GM19455 (cell line): ENCODE data around the gene RTP5.
"Not testable (repeated sequence)": the region's sequence is repeated elsewhere in the genome, so short reads cannot be mapped to it uniquely, and the experiment has no call there.

Experiments
- ATAC-seq: cut with Tn5 transposase; IDR thresholded peaks from one replicate; pipeline ENCODE4 v1.9.1; 2021; ENCODE audit not compliant: unreplicated experiment

Gene RTP5

GRCh38 chr2:241870081-241870541 is 582 bp downstream of the RTP5 start:
- ATAC-seq: no peak

DNA sequence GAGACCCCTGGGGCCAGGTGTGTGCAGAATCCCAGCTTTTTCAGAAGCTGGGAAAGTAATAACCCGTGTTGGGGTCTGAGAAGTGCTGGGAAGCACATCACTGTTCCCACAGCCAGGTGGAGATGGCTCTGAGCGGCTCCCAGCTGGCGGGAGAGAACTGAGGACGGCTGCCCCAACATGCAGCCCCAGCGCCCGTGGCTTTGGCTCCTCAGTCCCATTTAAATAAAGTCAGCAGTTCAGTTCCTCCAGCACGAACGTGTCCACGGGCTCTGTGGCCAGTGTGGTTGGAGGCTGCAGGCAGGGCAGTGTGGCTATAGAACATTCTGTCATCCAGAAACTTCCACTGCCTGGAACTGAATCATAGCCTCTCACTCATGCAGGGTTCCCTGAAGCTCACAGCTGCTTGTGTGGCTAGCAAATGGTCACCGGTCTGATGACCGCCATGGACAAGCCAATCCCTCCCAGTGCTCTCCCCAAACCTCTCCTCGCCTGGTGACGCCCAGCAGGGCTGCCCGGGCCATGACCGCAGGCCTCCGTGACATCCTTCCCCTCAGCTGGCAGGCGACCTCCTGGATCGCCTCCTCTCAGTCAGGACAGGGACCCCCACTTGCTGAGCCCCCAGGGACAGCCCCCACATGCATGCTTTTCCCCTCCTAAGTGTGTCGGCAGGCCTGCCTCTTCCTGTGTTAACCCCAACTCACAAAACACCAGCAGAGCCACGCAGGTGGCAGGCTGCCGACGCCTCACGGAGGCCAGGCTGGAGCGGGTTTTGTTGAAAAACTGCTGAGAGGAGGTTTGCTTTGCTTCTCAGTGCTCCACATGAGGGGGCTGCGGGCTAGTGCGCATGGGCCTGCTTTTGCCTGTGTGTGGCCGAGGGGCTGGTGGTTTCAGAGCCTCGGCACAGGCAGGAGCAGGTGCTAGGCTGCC is 1.3 kb downstream of the RTP5 start:
- no peak for ATAC-seq

DNA sequence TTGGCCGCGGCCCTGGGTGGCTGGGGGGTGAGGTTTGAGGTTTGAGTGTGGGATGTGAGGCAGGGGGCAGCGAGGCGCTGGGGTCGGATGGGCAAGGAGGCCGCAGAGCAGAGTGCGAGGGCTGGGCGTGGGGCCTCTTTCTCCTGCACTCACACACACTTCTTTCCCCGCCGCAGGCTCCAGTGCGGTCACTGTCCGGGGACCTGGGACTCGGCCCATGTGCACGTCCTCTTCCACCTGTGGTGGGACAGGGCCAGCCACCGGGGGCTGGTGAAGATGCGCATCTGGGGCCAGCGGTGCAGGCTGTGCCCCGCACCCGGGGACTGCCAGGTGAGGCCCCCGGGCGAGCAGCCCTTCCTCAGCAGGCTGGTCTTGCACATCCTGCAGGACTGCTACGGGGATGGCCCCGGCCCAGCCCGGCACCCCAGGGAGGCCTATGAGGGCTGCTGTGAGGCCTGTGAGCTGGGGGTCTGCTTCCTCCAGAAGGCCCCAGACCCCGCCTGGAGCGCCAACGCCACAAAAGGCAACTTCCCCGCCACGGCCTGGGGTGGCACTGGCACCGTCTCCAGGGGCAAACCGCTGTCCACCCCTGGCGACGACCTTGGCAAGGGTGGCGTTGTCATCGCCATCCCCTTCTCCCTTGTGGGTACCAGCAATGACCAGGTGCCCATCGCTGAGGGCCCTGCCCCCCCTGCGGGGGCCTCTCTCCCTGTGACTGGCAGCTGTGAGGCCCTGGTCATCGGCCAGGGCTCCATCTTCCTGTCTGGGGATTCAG is 2.2 kb downstream of the RTP5 start:
- no peak for ATAC-seq

- ATAC-seq: no peak
These were observed 2.7 kb downstream of the RTP5 start for GRCh38 chr2:241872313-241872642.

DNA sequence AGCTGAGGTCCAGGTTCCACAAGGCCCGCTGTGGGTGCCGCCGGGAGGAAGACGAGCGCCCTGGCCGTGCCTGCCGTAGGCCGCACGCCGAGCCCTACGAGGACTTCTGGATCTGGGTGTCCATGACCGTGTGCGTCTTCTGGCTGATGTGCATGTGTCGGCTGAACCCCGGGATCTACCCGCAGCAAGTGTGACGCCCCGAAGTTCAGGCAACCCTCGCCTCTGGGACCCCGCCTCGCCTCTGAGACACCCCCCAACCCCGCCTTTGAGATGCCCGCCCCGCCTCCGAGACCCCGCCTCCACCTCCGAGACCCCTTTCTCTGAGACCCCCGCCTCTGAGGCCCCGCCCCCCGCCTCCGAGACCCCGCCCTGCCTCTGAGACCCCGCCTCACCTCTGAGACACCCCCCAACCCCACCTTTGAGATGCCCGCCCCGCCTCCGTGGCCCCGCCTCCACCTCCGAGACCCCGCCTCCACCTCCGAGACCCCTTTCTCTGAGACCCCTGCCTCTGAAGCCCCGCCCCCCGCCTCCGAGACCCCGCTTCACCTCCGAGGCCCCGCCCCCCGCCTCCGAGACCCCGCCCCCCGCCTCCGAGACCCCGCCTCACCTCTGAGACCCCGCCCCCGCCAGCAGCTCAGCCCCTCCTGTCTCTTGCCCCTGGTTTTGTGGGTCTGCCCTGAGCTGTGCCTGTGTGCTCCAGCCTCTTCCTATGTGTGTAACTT is 3.7 kb downstream of the RTP5 start:
- no peak for ATAC-seq

DNA sequence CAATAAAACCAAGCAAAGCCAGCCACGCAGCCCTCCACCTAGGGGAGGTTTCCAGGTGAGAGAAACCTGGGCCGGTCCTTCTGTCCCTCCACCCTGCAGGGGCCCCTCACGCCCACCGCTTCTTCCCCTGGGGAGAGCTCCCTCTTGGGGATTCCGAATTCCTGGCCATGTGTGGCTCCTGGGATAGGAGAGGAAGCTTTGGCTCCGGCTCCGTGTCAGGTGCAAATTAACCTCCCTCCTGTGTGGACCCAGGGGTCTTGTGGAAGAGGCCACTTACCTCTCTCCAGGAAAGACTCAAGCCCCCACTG is 4.2 kb downstream of the RTP5 start:
- no peak for ATAC-seq

DNA sequence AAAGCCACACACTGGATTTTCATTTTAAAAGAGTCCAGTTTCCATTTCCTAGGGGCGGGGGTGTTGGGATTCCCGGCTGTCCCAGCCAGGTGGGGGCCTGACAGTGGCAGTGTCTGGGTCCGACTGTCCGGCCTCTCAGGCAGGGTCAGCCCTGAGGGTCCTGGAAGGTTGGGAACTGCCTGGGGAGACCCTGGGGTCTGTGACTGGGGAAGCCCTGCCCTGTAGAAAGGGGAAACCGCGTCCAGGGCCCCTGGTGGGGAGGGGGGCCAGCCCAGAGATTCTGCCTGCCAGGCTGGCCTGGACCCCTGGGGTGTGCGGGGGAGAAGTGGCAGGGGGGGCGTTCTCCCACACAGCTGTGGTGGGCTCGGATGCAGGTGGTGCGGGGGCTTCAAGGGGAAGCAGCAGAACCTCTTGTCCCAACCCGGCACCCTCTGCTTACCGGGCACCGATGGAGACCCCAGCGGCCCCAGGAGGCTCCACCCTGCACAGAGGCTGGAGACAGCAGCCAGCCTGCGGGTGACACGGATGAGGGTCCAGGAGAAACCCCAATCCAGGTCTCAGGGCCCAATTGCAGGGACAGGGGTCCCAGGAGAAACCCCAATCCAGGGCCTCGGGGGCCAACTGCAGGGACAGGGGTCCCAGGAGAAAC is 4.9 kb downstream of the RTP5 start:
- no peak for ATAC-seq

DNA sequence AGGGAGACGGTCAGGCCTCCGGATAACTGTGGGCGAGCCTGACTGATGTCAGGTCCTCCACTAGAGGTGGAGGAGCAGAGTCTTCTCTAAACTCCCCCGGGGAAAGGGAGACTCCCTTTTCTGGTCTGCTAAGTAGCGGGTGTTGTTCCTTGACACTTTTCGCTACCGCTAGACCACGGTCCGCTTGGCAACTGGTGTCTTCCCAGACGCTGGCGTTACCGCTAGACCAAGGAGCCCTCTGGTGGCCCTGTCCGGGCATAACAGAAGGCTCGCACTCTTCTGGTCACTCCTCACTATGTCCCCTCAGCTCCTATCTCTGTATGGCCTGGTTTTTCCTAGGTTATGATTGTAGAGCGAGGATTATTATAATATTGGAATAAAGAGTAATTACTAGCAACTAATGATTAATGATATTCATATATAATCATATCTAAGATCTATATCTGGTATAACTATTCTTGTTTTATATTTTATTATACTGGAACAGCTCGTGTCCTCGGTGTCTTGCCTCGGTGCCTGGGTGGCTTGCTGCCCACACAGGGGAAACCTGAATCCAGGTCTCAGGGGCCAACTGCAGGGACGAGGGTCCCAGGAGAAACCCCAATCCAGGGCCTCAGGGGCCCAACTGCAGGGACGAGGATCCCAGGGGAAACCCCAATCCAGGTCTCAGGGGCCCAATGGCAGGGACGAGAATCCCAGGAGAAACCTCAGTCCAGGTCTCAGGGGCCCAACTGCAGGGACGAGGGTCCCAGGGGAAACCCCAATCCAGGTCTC is 6.4 kb downstream of the RTP5 start:
- ATAC-seq: not testable (repeated sequence)

- ATAC-seq: no peak
These were observed 7.1 kb downstream of the RTP5 start for GRCh38 chr2:241876528-241877196.

DNA sequence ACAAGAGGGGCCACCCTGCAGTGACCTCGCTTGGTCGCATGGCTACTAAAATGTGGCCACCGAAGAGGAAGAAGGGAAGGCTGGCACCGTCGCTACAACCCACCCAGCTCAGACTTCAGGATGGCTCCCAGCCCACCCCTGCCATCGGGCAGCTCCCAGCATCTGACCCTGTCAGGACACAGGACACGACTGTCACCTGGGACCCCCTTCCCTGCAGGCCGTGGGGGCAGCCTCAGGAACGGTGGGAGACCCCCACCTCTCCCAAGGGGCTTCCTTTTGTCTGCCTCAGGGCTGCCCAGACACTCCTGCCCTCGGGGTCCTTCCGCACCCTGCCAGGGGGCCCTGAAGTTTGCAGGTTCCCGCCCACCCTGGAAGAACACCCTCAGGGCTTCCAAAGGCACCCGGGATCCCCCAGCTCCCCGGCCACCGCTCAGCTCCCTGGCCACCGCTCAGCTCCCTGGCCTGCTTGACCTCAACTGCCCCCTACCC is 7.7 kb downstream of the RTP5 start:
- no peak for ATAC-seq

DNA sequence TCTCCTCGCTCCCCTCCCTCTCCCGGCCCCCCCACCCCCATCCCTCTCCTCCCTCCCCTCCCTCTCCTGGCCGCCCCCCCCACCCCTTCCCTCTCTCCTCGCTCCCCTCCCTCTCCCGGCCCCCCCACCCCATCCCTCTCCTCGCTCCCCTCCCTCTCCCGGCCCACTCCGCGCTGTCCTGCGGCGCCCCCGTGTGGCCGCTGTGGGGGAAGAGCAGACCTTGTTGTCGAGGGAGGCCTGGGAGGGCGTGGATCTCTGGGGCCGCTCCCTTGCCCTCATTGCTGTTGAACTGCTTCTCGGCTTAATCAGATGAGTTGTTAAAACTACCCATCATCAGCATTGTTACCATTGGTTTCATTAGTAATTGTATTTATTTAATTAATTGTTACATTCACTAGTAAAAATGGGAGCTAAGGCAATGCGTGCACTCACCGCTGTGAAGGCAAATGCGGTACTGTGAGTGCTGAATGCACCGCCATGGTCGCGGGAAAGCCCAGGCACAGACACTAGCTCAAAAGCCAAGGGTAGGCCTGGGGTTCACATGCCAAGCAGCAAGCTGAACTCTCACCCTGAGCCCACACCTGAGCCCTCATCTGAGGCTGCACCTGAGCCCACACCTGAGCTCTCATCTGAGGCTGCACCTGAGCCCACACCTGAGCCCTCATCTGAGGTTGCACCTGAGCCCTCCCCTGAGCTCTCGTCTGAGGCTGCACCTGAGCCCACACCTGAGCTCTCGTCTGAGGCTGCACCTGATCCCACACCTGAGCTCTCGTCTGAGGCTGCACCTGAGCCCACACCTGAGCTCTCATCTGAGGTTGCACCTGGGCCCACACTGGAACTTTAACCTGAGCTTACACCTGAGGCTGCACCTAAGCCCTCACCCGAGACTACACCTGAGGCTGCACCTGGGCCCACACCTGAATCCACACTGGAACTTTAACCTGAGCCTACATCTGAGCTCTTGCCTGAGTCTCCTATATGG is 8.8 kb downstream of the RTP5 start:
- no peak for ATAC-seq

DNA sequence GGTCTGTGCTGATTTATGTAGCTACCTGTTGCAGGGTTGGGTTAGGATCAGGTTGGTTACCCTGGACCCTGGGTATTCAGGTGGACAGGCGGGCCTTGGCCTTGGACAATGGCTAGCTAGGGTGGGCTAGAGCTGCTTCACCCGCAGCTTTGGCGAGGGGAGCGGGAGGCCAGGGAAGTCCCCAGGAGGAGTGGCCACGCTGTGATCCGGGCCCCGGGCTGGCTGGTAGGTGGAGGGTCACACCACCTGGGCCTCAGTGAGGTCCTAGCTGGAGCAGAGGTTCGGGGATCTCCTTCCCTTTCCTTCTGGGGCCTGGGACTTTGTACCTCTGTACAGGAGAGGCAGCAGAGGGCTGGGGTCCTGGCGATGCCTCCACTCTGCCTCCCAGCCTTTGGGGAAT is 9.8 kb downstream of the RTP5 start:
- ATAC-seq: no peak

- ATAC-seq: no peak
These were observed 11.0 kb downstream of the RTP5 start for GRCh38 chr2:241880311-241881073.

DNA sequence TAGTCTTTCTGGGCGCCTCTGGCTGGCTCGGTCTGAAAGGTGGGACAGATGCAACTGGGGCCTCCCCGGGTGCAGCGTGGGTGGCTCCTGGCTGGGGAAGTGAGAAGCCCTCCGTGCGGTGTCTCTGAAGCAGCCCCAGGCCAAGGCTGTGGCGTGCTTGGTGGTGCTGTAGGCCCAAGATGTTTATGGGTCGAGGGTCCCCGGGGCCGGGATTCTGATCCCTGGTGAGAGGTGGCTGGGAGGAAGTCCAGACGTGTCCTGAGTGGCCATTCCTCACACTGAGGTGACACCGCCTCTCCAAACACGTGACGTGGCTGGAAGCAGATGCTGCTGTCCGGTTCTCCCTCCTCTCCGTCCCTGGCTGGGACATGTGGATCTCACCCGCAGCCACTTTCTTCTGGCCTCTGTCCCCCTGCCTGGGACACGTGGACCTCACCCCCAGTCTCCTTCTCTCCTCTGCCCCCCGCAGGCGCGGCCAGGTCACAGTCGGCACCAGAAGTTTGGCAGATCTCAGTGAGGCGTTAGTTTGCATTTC is 12.6 kb downstream of the RTP5 start:
- ATAC-seq: peak; percentile 65

DNA sequence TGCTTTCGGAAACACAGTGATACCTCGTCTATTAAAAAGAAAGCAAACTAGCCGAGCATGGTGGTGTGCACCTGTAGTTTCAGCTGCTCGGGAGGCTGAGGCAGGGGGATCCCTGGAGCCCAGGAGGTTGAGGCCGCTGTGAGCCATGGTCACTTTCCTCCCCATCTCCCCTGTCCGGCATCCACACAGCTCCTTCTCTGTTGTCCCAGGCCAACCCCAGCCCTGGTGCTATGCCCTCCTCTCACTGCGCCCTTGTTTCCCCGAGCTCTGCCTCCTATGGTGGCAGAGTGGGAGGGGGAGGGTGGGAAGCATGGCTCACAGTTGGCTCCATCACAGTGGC is 15.4 kb downstream of the RTP5 start:
- ATAC-seq: no peak

GRCh38 chr2:241885291-241885945 is 15.9 kb downstream of the RTP5 start:
- no peak for ATAC-seq

DNA sequence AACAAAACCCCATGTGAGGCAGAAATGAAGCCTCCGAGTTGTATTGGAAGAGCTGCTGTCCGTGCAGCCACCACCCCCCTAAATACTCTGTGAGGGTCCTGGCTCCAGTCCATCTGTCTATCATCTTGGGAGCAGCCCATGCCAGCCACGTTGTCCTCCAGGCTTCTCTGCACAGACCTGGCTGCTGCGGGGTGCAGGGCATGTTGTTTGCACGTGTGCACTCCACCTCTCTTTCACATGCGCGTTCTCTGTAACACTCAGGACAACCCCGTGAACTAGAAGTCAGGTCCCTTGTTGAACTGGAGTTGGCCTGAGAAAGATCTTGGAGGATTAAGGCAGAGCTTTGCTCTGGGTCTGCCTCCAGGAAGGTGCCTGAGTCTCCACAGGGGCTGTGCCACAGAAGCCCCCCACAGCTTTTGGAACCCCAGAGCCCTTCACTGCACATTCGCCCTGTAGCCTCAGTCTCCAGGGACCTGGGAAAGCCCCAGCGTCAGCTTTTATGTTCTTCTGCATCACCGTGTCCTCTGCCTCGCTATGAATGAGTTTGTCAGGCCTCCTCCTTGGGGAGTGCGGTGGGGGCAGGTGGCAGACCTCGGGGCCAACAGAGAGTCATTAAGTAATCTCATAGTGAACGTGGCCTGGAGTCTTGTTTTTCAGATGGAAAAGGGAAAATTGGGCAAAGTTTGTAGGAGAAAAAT is 16.6 kb downstream of the RTP5 start:
- no peak for ATAC-seq
